Cardiac muscle cell (in vitro differentiated cells and primary cell): ENCODE measurements around the gene SLIT3. TPM values are rescaled to one million over a fixed set of nuclear protein-coding genes. Genes with fewer than 3 reads are reported as not detected.

ENCODE experiments used
- DNase-seq, 2 donors: peaks; one replicate each; pipeline versions ENCODE4 v3.0.0 to v3.0.0-alpha.2; 2010 to 2017; ENCODE audit warnings: low read depth in 1 of 2, low spot score in 1 of 2
- H3K27ac ChIP-seq: fragments of 200-600 bp; sonication (generic); 2 replicates; pipeline ENCODE4 v1.5.1; 2016
- H3K27me3 ChIP-seq: fragments of 200-600 bp; sonication (generic); 2 replicates; pipeline ENCODE4 v1.6.0; 2016; ENCODE audit warnings: control low read depth
- H3K36me3 ChIP-seq: fragments of 200-600 bp; sonication (generic); 2 replicates; pipeline ENCODE4 v1.5.1; 2016; ENCODE audit warnings: control low read depth
- H3K4me1 ChIP-seq: fragments of 200-600 bp; sonication (generic); 2 replicates; pipeline ENCODE4 v1.8.1; 2017; ENCODE audit warnings: low read depth, mild to moderate bottlenecking, mixed run types
- H3K4me3 ChIP-seq: fragments of 200-600 bp; sonication (generic); 2 replicates; pipeline ENCODE4 v1.5.1; 2016; ENCODE audit warnings: mild to moderate bottlenecking
- H3K9me3 ChIP-seq: fragments of 200-600 bp; sonication (generic); 2 replicates; pipeline ENCODE4 v1.5.1; 2017; ENCODE audit warnings: low read depth, mild to moderate bottlenecking, control low read depth
- CTCF ChIP-seq: IDR thresholded peaks from 2 replicates; pipeline ENCODE4 v1.5.1; 2012; ENCODE audit warnings: low read depth, mild to moderate bottlenecking, low read length
- polyA plus RNA-seq: library from polyadenylated mRNA; unstranded; fragments of >200 nt; fragmentation: Nextera tagmentation; extraction: Ambion mirVana; gene quantifications from 2 replicates; pipeline ENCODE4 v1.2.1, GENCODE V29; 2016
- total RNA-seq: library from RNA; depleted of rRNA; stranded (reverse); fragments of >200 nt; gene quantifications from 2 replicates; pipeline ENCODE4 v1.2.3, GENCODE V29; 2016

Gene SLIT3
- total and polyA plus RNA-seq, 2 experiments from 2014 or later = 50.7 to 111 TPM

- no peaks in the 10 kb centered on the region for H3K27me3 ChIP-seq
- DNase-seq = no peak
- TF ChIP-seq CTCF = no peak
- no peaks in the 10 kb centered on the region for H3K9me3 ChIP-seq
- H3K4me3 ChIP-seq = no peak overlapping the region
- H3K4me1 ChIP-seq = peaks cover 7% of the 10 kb centered on the region
- no peak overlapping the region for H3K27ac ChIP-seq
- H3K36me3 ChIP-seq = no peaks in the 10 kb centered on the region
These were observed 99.3 kb downstream of the SLIT3 start for GRCh38 chr5:169201597-169201996.

GRCh38 chr5:169200125-169200778 lies 100.7 kb downstream of the SLIT3 start:
- DNase-seq = peak in 1 of 2 donors; percentile 10
- no peak overlapping the region for H3K4me3 ChIP-seq
- no peaks in the 10 kb centered on the region for H3K9me3 ChIP-seq
- H3K27ac ChIP-seq = peak overlapping the region; percentile 56
- no peaks in the 10 kb centered on the region for H3K36me3 ChIP-seq
- no peak for TF ChIP-seq CTCF
- peaks cover 7% of the 10 kb centered on the region for H3K4me1 ChIP-seq
- no peaks in the 10 kb centered on the region for H3K27me3 ChIP-seq

- TF ChIP-seq CTCF = peak; percentile 26
- Histone ChIP-seq H3K27me3 (no peaks in the 10 kb centered on the region), H3K27ac (no peak overlapping the region), H3K4me3 (no peak overlapping the region), H3K36me3 (no peaks in the 10 kb centered on the region), H3K9me3 (no peaks in the 10 kb centered on the region), H3K4me1 (peaks cover 7% of the 10 kb centered on the region)
- peak in 1 of 2 donors; percentile 46 for DNase-seq
These were observed 103.6 kb downstream of the SLIT3 start for GRCh38 chr5:169197343-169197742.

- no peak for DNase-seq
- Histone ChIP-seq H3K9me3 (no peaks in the 10 kb centered on the region), H3K4me1 (peaks cover 7% of the 10 kb centered on the region), H3K36me3 (no peaks in the 10 kb centered on the region), H3K27ac (no peak overlapping the region), H3K4me3 (no peak overlapping the region), H3K27me3 (no peaks in the 10 kb centered on the region)
- TF ChIP-seq CTCF = no peak
These were observed 104.9 kb downstream of the SLIT3 start for GRCh38 chr5:169196059-169196458.

GRCh38 chr5:169195601-169196000 lies 105.3 kb downstream of the SLIT3 start:
- no peak for TF ChIP-seq CTCF
- H3K4me3 ChIP-seq = no peak overlapping the region
- no peak overlapping the region for H3K27ac ChIP-seq
- peaks cover 7% of the 10 kb centered on the region for H3K4me1 ChIP-seq
- DNase-seq = no peak
- no peaks in the 10 kb centered on the region for H3K36me3 ChIP-seq
- no peaks in the 10 kb centered on the region for H3K27me3 ChIP-seq
- H3K9me3 ChIP-seq = no peaks in the 10 kb centered on the region
